WTC11 (cell line): ENCODE results near the gene MAB21L4. TPM values are rescaled to one million over a fixed set of nuclear protein-coding genes. Genes with fewer than 3 reads are reported as not detected.

ENCODE experiments used
- ATAC-seq: fragments of 200-7000 bp; cut with Tn5 transposase; 2 replicates; pipeline ENCODE4 v1.10.0; 2021; ENCODE audit warnings: mild to moderate bottlenecking, moderate library complexity
- CTCF ChIA-PET: fragments of 300-600 bp; sonication (Branson Sonifier 250); formaldehyde crosslinking; loops from one replicate; lab custom pipeline; 2021; ENCODE audit warnings: antibody characterized with exemption; lab: Charles Lee
- POLR2A ChIA-PET: fragments of 350-600 bp; sonication (Branson Sonifier 250); formaldehyde crosslinking; loops from one replicate; lab custom pipeline; 2021; ENCODE audit warnings: antibody characterized with exemption; lab: Charles Lee
- DNase-seq: peaks from one replicate; pipeline ENCODE4 v3.0.0; 2021; ENCODE audit warnings: low spot score
- H3K27ac Mint-ChIP-seq: 2 replicates; pipeline ENCODE4 v1.8.0; 2021; ENCODE audit warnings: mixed read lengths
- H3K27me3 Mint-ChIP-seq: 2 replicates; pipeline ENCODE4 v1.8.0; 2021; ENCODE audit warnings: low read depth, mild to moderate bottlenecking, moderate library complexity, mixed read lengths
- H3K36me3 Mint-ChIP-seq: 2 replicates; pipeline ENCODE4 v1.8.0; 2021; ENCODE audit warnings: mixed read lengths
- H3K4me1 Mint-ChIP-seq: 2 replicates; pipeline ENCODE4 v1.8.0; 2022; ENCODE audit warnings: mixed read lengths
- H3K4me3 Mint-ChIP-seq: 2 replicates; pipeline ENCODE4 v1.8.0; 2021; ENCODE audit warnings: mild to moderate bottlenecking, moderate library complexity, mixed read lengths
- H3K9me3 Mint-ChIP-seq: 2 replicates; pipeline ENCODE4 v1.8.0; 2021; ENCODE audit warnings: mixed read lengths
- CBFB ChIP-seq: sonication (generic); formaldehyde crosslinking; IDR thresholded peaks from 2 replicates; pipeline ENCODE4 v1.8.1; 2022; ENCODE audit warnings: mild to moderate bottlenecking, low read depth, missing genetic modification reagents
- ETV6 ChIP-seq: sonication (generic); formaldehyde crosslinking; IDR thresholded peaks from 2 replicates; pipeline ENCODE4 v1.8.1; 2022; ENCODE audit warnings: mild to moderate bottlenecking, missing genetic modification reagents
- FOXJ3 ChIP-seq: sonication (generic); formaldehyde crosslinking; IDR thresholded peaks from 2 replicates; pipeline ENCODE4 v1.9.0; 2021; ENCODE audit warnings: missing genetic modification reagents, mild to moderate bottlenecking, borderline replicate concordance
- HMGA2 ChIP-seq: fragments of 250-450 bp; sonication (Bioruptor Pico); IDR thresholded peaks from 2 replicates; pipeline ENCODE4 v1.4.0; 2021; ENCODE audit warnings: mild to moderate bottlenecking, moderate library complexity
- KAT7 ChIP-seq: sonication (generic); formaldehyde crosslinking; IDR thresholded peaks from 2 replicates; pipeline ENCODE4 v1.8.1; 2023; ENCODE audit warnings: missing genetic modification reagents, mild to moderate bottlenecking, borderline replicate concordance
- MXD4 ChIP-seq: fragments of 250-450 bp; sonication (Bioruptor Pico); IDR thresholded peaks from 2 replicates; pipeline ENCODE4 v1.8.0; 2021; ENCODE audit warnings: mild to moderate bottlenecking, moderate library complexity, borderline replicate concordance
- NR2C2 ChIP-seq: sonication (generic); formaldehyde crosslinking; IDR thresholded peaks from 2 replicates; pipeline ENCODE4 v1.8.0; 2022; ENCODE audit warnings: mild to moderate bottlenecking, missing genetic modification reagents
- RORB ChIP-seq: fragments of 250-450 bp; sonication (Bioruptor Pico); IDR thresholded peaks from 2 replicates; pipeline ENCODE4 v1.9.0; 2021; ENCODE audit warnings: mild to moderate bottlenecking
- TCF7 ChIP-seq: sonication (generic); formaldehyde crosslinking; IDR thresholded peaks from 2 replicates; pipeline ENCODE4 v1.8.0; 2022; ENCODE audit warnings: mild to moderate bottlenecking, low read depth, missing genetic modification reagents, moderate library complexity
- ZNF423 ChIP-seq: fragments of 250-450 bp; sonication (Bioruptor Pico); IDR thresholded peaks from 2 replicates; pipeline ENCODE4 v2.1.2; 2022; ENCODE audit warnings: mild to moderate bottlenecking, moderate library complexity
- total RNA-seq: library from RNA; stranded (reverse); gene quantifications from 3 replicates; pipeline ENCODE4 v1.2.3, GENCODE V29; 2021
- TF ChIP-seq, protein P1 (sequence below): sonication (generic); formaldehyde crosslinking; conservative IDR thresholded peaks from 2 replicates; pipeline ENCODE4 v1.8.1; 2022; ENCODE audit warnings: mild to moderate bottlenecking, missing genetic modification reagents
- TF ChIP-seq, protein P2 (sequence below): fragments of 200-600 bp; IDR thresholded peaks from 2 replicates; pipeline ENCODE4 v1.8.0; 2022; ENCODE audit warnings: antibody characterized with exemption
- TF ChIP-seq, protein P3 (sequence below): sonication (generic); formaldehyde crosslinking; IDR thresholded peaks from 2 replicates; pipeline ENCODE4 v1.8.0; 2023; ENCODE audit warnings: missing genetic modification reagents
- TF ChIP-seq, protein P4 (sequence below): fragments of 250-450 bp; sonication (Bioruptor Pico); IDR thresholded peaks from 2 replicates; pipeline ENCODE4 v2.1.2; 2022; ENCODE audit warnings: mild to moderate bottlenecking, moderate library complexity
- TF ChIP-seq, protein P5 (sequence below): sonication (generic); formaldehyde crosslinking; IDR thresholded peaks from 2 replicates; pipeline ENCODE4 v1.8.0; 2022; ENCODE audit warnings: mild to moderate bottlenecking, missing genetic modification reagents
- TF ChIP-seq, protein P6 (sequence below): sonication (generic); formaldehyde crosslinking; IDR thresholded peaks from 2 replicates; pipeline ENCODE4 v1.8.1; 2023; ENCODE audit warnings: mild to moderate bottlenecking, missing genetic modification reagents, borderline replicate concordance

MAB21L4 gene
- total RNA-seq, 1 experiment from 2014 or later: not detected

DNA sequence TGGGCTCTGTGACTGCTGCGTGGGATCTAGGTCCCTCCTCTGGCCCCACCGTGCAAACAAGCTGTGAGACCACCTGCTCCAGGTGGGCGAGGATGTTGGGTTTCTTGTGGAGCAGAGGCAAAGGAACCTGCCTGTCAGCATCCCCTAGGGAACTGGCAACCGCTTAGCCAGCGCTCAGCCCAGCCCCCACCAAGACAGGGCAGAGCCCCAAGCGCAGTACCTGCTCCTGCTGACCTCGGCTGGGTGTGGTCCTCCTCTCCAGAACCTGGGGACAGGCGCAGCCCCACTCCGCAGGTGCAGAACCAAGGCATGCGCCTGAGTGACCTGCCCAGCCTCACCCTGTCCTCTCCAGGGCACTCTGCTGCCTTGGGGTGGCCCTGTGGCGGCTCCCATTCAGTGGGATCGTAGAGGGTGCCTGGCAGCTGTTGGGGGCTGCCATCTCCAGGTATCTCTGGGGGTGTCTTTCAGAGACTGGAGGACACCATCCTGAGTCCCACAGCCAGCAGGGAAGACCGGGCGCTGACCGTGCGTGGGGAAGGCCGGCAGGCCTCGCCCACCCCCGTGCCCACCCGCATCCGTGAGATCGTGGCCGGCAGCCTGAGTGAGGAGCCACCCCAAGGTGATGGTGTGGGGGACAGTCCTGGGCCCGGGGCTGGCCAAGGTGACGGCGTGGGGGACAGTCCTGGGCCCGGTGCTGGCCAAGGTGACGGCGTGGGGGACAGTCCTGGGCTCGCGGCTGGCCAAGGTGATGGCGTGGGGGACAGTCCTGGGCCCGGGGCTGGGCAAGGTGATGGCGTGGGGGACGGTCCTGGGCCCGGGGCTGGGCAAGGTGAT lies 22.5 kb upstream of the MAB21L4 start:
- CTCF ChIA-PET: interaction anchor here (0.6 kb wide), 1 partner anchor 67 kb away, joined by 3 read pairs; no protein-coding TSS in a partner anchor

DNA sequence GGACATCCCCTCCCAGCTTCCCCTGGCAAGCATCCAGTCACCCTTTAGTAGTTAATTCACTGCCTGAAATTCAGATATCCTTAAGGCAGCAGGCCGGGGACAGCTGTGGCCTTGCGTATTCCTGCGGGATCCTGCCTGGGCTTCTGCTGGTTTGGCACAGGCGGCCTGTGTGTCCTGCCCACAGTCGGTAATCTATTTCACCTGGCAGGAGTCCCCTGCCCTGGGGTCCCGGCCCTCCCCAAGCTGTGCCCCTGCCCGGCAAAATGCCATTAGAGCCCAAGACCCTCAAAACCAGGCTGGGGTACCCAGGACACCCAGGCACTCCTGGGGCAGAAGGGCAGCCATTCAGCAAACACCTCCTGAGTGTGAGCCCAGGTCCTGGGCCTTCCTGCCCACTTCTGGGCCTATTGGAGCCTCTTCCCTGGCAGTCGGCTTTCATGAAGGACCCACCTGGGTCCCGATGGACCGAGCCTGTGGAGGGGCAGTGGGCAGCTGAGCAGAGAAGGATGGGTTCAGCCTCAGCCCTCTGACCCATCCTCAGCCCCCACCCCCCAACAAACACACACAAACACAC lies 21.8 kb upstream of the MAB21L4 start:
- Mint-ChIP-seq H3K27ac (no peak overlapping the region), H3K36me3 (no peaks in the 10 kb centered on the region), H3K4me1 (no peaks in the 10 kb centered on the region), H3K4me3 (no peak overlapping the region), H3K27me3 (peaks cover 6% of the 10 kb centered on the region), H3K9me3 (no peaks in the 10 kb centered on the region)
- POLR2A ChIA-PET: no interaction called here
- TF ChIP-seq CBFB (CRISPR knock-in tag) (no peak), KAT7 (CRISPR knock-in tag) (no peak), ZNF423 (CRISPR knock-in tag) (no peak)
- TF ChIP-seq, protein P1, sequence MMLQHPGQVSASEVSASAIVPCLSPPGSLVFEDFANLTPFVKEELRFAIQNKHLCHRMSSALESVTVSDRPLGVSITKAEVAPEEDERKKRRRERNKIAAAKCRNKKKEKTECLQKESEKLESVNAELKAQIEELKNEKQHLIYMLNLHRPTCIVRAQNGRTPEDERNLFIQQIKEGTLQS (CRISPR knock-in tag): no peak
- CTCF ChIA-PET: interaction anchor here (0.6 to 2.0 kb wide), 3 partner anchors 66 to 67 kb away, joined by 3 to 13 read pairs (median 9); no protein-coding TSS in a partner anchor
- ATAC-seq (no peak), DNase-seq (peak; percentile 11)

More for the DNA sequence above, 22.5 kb upstream of the MAB21L4 start:
- peaks cover 6% of the 10 kb centered on the region for H3K27me3 Mint-ChIP-seq
- no peak overlapping the region for H3K27ac Mint-ChIP-seq
- H3K4me1 Mint-ChIP-seq: no peaks in the 10 kb centered on the region
- no peaks in the 10 kb centered on the region for H3K36me3 Mint-ChIP-seq
- no peaks in the 10 kb centered on the region for H3K9me3 Mint-ChIP-seq
- H3K4me3 Mint-ChIP-seq: no peak overlapping the region
- TF ChIP-seq RORB (CRISPR knock-in tag) (no peak), NR2C2 (CRISPR knock-in tag) (no peak), TCF7 (CRISPR knock-in tag) (no peak), FOXJ3 (CRISPR knock-in tag) (no peak), MXD4 (CRISPR knock-in tag) (no peak), ETV6 (CRISPR knock-in tag) (no peak), HMGA2 (CRISPR knock-in tag) (no peak)
- TF ChIP-seq, protein P2, sequence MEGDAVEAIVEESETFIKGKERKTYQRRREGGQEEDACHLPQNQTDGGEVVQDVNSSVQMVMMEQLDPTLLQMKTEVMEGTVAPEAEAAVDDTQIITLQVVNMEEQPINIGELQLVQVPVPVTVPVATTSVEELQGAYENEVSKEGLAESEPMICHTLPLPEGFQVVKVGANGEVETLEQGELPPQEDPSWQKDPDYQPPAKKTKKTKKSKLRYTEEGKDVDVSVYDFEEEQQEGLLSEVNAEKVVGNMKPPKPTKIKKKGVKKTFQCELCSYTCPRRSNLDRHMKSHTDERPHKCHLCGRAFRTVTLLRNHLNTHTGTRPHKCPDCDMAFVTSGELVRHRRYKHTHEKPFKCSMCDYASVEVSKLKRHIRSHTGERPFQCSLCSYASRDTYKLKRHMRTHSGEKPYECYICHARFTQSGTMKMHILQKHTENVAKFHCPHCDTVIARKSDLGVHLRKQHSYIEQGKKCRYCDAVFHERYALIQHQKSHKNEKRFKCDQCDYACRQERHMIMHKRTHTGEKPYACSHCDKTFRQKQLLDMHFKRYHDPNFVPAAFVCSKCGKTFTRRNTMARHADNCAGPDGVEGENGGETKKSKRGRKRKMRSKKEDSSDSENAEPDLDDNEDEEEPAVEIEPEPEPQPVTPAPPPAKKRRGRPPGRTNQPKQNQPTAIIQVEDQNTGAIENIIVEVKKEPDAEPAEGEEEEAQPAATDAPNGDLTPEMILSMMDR: no peak
- TF ChIP-seq, protein P3, sequence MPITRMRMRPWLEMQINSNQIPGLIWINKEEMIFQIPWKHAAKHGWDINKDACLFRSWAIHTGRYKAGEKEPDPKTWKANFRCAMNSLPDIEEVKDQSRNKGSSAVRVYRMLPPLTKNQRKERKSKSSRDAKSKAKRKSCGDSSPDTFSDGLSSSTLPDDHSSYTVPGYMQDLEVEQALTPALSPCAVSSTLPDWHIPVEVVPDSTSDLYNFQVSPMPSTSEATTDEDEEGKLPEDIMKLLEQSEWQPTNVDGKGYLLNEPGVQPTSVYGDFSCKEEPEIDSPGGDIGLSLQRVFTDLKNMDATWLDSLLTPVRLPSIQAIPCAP (CRISPR knock-in tag): no peak
- TF ChIP-seq, protein P4, sequence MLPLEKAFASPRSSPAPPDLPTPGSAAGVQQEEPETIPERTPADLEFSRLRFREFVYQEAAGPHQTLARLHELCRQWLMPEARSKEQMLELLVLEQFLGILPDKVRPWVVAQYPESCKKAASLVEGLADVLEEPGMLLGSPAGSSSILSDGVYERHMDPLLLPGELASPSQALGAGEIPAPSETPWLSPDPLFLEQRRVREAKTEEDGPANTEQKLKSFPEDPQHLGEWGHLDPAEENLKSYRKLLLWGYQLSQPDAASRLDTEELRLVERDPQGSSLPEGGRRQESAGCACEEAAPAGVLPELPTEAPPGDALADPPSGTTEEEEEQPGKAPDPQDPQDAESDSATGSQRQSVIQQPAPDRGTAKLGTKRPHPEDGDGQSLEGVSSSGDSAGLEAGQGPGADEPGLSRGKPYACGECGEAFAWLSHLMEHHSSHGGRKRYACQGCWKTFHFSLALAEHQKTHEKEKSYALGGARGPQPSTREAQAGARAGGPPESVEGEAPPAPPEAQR (CRISPR knock-in tag): no peak
- TF ChIP-seq, protein P5, sequence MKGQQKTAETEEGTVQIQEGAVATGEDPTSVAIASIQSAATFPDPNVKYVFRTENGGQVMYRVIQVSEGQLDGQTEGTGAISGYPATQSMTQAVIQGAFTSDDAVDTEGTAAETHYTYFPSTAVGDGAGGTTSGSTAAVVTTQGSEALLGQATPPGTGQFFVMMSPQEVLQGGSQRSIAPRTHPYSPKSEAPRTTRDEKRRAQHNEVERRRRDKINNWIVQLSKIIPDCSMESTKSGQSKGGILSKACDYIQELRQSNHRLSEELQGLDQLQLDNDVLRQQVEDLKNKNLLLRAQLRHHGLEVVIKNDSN (CRISPR knock-in tag): no peak
- TF ChIP-seq, protein P6, sequence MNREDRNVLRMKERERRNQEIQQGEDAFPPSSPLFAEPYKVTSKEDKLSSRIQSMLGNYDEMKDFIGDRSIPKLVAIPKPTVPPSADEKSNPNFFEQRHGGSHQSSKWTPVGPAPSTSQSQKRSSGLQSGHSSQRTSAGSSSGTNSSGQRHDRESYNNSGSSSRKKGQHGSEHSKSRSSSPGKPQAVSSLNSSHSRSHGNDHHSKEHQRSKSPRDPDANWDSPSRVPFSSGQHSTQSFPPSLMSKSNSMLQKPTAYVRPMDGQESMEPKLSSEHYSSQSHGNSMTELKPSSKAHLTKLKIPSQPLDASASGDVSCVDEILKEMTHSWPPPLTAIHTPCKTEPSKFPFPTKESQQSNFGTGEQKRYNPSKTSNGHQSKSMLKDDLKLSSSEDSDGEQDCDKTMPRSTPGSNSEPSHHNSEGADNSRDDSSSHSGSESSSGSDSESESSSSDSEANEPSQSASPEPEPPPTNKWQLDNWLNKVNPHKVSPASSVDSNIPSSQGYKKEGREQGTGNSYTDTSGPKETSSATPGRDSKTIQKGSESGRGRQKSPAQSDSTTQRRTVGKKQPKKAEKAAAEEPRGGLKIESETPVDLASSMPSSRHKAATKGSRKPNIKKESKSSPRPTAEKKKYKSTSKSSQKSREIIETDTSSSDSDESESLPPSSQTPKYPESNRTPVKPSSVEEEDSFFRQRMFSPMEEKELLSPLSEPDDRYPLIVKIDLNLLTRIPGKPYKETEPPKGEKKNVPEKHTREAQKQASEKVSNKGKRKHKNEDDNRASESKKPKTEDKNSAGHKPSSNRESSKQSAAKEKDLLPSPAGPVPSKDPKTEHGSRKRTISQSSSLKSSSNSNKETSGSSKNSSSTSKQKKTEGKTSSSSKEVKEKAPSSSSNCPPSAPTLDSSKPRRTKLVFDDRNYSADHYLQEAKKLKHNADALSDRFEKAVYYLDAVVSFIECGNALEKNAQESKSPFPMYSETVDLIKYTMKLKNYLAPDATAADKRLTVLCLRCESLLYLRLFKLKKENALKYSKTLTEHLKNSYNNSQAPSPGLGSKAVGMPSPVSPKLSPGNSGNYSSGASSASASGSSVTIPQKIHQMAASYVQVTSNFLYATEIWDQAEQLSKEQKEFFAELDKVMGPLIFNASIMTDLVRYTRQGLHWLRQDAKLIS (CRISPR knock-in tag): no peak
- ATAC-seq: no peak
- peak; percentile 8 for DNase-seq
- POLR2A ChIA-PET: no interaction called here
